ENCODE data around the gene KCNA10.
A peak's percentile ranks its signal among the peaks of the same experiment; 100 is the strongest.

Gene KCNA10

DNA sequence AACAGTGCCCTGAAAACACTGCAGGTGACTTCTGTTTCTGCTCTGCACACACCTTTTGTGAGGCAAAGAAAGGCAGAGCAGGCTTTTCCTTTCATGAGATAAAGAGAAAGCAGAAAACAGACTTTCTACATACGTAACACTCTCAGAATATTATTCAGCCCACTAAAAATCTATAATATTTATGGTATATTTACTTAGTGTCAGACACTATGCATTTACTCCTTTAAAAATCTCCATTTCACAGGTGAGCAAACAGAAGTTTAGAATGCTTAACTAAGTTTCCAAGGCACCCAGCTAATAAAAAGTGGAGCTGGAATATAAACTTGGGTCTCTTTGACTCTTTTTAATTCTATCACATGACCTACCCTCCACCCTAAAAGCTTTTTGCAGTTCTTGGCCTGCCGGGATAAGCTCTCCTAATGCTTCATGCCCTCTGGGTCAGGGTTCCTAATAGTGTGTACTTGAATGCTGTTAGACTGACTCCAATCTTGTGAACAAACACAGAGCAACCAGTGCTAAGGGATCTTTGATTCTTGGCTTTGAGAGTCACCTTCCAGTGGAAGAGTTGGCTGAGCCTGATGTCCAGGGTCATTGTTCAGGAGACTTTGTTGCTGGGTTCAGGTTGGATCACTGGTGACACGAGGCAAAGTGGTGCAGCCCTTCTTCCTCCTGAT, 40.9 kb downstream of the KCNA10 start:
- no peak for DNase-seq (ENCODE audit: low read depth)

DNA sequence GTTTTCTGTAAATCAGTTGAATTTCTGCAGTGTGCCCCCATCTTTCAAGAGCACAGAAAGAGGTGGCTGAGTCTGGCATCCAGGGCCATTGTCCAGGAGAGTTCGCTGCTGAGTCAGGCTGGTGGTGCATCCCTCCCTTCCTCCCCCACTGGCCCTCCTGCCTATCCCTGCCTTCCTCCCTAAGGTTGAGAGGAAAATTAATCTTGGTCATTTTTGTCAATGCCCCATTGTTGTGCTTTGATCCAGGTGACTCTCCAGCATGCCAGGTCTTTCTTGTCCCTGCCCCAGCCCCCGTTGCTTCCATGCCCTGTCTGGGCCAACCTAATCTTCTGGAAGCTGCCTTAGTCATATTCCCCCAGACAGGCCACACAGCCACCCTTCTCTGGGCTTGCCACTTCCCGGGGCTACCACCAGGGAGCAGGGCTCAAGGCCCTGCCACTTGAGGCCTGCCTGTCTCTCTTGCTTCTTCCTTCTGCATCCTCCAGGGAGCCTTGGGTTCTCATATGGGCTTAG, 41.5 kb downstream of the KCNA10 start:
- no peak for DNase-seq (ENCODE audit: low read depth)

DNA sequence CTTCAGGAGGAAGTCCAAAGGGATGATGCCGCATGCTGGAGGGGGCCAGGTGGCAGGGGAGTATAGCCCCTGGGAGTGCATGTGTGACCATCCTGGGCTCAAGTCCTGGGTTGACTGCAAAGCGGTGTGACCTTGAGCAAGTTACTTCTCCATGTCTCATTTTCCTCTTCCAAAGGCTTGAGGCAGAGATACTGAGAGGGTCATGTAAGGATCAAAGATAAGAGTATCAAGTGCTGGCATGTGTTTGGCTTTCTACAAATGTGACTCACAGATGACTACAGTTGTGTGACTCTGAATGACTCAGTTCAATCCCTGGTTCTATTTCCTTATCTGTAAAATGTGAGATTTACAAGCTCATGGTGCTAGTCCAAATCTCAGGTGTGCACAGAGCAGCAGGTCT, 41.9 kb downstream of the KCNA10 start:
- DNase-seq (ENCODE audit: low read depth) = peak; percentile 52

DNA sequence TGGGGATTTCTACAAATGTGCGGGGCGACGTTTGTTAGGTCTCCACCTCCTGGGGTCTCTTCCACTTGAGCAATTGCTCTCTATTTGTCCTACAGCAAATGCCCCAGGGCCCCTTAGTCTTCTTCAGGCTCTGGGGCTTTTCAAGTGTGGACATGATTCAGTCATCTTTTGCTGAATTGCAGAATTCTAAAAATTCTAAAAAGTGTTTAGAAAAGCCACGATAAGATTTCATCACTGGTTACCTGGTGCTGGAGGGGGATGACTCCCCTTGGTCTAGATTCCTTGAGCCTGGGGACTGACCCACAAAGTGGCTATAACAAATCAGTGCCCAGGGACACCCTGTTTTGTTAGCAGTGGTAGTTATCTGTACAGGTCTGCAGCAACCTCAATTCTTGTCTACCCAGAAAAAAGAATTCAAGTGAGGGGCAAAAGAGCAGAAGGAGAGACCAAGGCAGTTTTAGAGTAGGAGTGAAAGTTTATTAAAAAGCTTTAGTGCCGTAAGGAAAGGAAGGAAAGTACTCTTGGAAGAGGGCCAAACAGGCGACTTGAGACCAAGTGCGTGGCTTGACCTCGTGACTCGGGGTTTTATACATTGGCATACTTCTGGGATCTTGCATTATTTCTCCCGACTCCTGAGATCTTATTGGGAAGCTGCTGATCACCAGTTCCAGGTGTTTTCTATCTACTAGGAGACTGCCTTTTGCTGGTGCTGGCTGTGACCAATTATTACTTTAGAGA, 42.8 kb downstream of the KCNA10 start:
- no peak for DNase-seq (ENCODE audit: low read depth)

DNA sequence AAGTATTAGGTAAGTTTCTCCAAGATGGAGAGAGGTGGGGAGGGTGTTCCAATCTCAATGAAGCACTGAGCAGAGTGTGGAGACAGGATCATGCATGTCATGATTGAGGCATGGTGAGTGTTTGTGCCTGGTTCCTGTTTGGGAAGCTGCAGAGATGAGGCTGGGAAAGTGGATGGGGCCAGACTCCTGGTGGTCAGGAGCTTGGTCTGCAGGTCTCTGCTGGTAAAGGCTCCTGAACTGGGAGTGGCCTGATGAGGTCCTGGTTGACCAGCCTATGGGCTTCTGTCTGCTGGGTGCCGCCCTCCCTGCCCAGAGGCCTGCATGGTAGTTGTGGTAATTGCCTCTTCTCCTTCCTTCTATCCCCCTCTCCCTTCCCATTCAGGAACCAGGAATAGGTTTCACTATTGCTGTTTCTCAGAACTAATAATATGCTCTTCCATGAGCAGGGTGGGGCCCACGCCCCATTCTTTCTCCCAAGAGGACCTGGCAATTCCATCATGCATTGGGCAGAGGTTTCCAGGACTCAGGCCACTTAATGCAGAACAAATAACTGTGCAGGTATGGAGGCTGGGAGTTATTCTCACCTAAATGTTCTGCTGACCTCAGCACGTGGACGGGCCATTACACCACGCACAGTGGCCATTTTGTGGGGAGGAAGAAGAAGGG, 43.5 kb downstream of the KCNA10 start:
- DNase-seq (ENCODE audit: low read depth) = no peak

DNA sequence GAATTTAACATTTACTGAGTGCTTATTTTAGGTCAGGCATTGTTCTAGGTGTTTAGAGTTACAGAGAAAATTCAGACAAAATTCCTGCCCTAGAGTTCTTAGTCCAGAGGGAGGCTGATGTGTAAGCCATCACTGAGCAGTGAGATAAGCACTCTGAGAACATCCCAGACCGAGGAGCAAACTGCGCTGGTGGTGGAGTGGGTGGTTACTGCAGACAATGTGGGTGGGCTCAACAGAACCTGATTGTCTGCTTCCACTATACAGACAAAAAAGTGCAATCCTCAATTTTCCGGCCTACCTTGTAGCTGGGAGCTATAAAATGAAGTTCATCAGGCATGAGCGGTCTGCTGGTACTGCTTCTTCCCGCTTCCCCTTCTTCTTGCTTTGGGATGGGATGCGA, 44.5 kb downstream of the KCNA10 start:
- DNase-seq (ENCODE audit: low read depth) = no peak

DNA sequence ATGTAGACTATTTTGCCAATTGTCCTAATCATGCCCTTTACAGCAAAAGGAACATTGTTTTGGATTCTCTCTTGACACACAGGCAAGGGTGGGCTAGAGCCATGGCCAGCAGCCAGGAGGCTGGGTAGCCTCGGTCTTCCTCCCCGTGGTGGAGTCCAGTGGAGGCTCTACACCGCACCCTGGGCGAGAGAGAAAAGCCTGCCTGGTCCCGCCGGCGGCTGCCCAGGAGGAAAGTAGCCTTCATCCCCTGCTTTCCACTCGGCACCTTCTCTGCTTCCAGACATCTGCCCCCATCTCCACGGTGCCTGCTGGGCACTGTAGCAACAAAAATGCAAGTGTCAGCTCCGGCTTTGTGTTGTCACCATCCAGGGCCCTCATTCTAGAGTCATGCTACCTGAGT, 46.4 kb downstream of the KCNA10 start:
- no peak for DNase-seq (ENCODE audit: low read depth)

DNA sequence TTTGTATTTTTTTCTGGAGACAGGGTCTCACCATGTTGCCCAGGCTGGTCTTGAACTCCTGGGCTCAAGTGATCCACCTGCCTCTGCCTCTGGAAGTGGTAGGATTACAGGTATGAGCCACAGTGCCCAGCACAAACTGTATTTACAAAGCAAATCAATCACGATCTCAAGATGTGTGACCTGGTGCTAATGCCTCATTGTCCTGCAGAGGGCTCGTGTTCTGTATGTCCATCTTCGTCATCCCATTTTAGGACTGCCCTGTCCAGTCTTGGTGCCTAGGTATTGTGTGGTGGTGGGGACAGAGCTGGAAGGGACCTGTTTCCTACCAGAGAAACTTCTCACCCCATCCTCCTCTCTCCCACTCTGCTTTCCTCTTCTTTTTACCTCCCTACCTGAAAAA, 47.8 kb downstream of the KCNA10 start:
- no peak for DNase-seq (ENCODE audit: low read depth)
